MM.1S (cell line): ENCODE results near the gene ZNF490.

Experiments used
- DNase-seq: peaks from one replicate; pipeline ENCODE4 v3.0.0-alpha.2; 2015
- H2AFZ ChIP-seq: fragments of 300-600 bp; sonication (generic); 2 replicates; pipeline ENCODE4 v1.6.0; 2016; ENCODE audit warnings: antibody characterized with exemption, low read length
- H3F3A ChIP-seq: fragments of 300-600 bp; sonication (generic); 2 replicates; pipeline ENCODE4 v1.6.1; 2016; ENCODE audit warnings: mild to moderate bottlenecking, antibody characterized with exemption, low read length, moderate library complexity, mixed read lengths; ENCODE audit not compliant: insufficient read depth
- H3K27ac ChIP-seq: fragments of 300-600 bp; sonication (generic); 2 replicates; pipeline ENCODE4 v1.5.1; 2016; ENCODE audit warnings: mild to moderate bottlenecking, low read length
- H3K27me3 ChIP-seq: fragments of 300-600 bp; sonication (generic); replicated peaks from 2 replicates; pipeline ENCODE4 v1.6.0; 2016; ENCODE audit warnings: low read length; ENCODE audit not compliant: insufficient read depth
- H3K36me3 ChIP-seq: fragments of 300-600 bp; sonication (generic); replicated peaks from 2 replicates; pipeline ENCODE4 v1.6.1; 2016; ENCODE audit warnings: mild to moderate bottlenecking, low read length, mixed read lengths; ENCODE audit not compliant: insufficient read depth
- H3K4me1 ChIP-seq: fragments of 300-600 bp; sonication (generic); 2 replicates; pipeline ENCODE4 v1.6.1; 2016; ENCODE audit warnings: low read length, mixed read lengths
- H3K4me2 ChIP-seq: fragments of 300-600 bp; sonication (generic); 2 replicates; pipeline ENCODE4 v1.6.0; 2016; ENCODE audit warnings: low read depth, low read length
- H3K4me3 ChIP-seq: fragments of 300-600 bp; sonication (generic); 2 replicates; pipeline ENCODE4 v1.5.1; 2016; ENCODE audit warnings: low read length, mixed read lengths
- H3K79me2 ChIP-seq: fragments of 300-600 bp; sonication (generic); 2 replicates; pipeline ENCODE4 v1.6.1; 2016; ENCODE audit warnings: mixed run types, low read length, mixed read lengths
- H3K9ac ChIP-seq: fragments of 300-600 bp; sonication (generic); 2 replicates; pipeline ENCODE4 v1.6.1; 2016; ENCODE audit warnings: low read length, mixed read lengths
- H3K9me2 ChIP-seq: fragments of 300-600 bp; sonication (generic); replicated peaks from 2 replicates; pipeline ENCODE4 v1.6.1; 2016; ENCODE audit warnings: mild to moderate bottlenecking, low read length, mixed read lengths; ENCODE audit not compliant: insufficient read depth
- H3K9me3 ChIP-seq: fragments of 300-600 bp; sonication (generic); replicated peaks from 2 replicates; pipeline ENCODE4 v1.6.1; 2016; ENCODE audit warnings: mild to moderate bottlenecking, low read length, mixed read lengths; ENCODE audit not compliant: insufficient read depth
- H4K20me1 ChIP-seq: fragments of 300-600 bp; sonication (generic); 2 replicates; pipeline ENCODE4 v1.6.1; 2016; ENCODE audit warnings: mild to moderate bottlenecking, low read length, moderate library complexity, mixed read lengths; ENCODE audit not compliant: insufficient read depth
- CTCF ChIP-seq: fragments of 300-600 bp; sonication (generic); IDR thresholded peaks from 2 replicates; pipeline ENCODE4 v1.5.1; 2016; ENCODE audit warnings: antibody characterized with exemption, low read length, mixed read lengths
- EZH2 ChIP-seq: fragments of 300-600 bp; sonication (generic); optimal IDR thresholded peaks from 2 replicates; pipeline ENCODE3; 2017; ENCODE audit warnings: low read depth, mild to moderate bottlenecking, antibody characterized with exemption, low read length, mixed read lengths
- EZH2phosphoT487 ChIP-seq: fragments of 300-600 bp; sonication (generic); IDR thresholded peaks from 2 replicates; pipeline ENCODE4 v1.6.1; 2018; ENCODE audit warnings: antibody characterized with exemption, low read length

Gene ZNF490

GRCh38 chr19:12581100-12581499 is 29.5 kb downstream of the ZNF490 start:
- Histone ChIP-seq H3K36me3 (peaks cover 17% of the 10 kb centered on the region), H4K20me1 (no peaks in the 10 kb centered on the region), H3F3A (no peaks in the 10 kb centered on the region), H3K4me3 (no peak overlapping the region), H2AFZ (no peak overlapping the region), H3K4me2 (no peak overlapping the region), H3K27ac (no peak overlapping the region), H3K4me1 (no peaks in the 10 kb centered on the region), H3K9ac (no peak overlapping the region), H3K27me3 (no peaks in the 10 kb centered on the region), H3K9me2 (no peaks in the 10 kb centered on the region), H3K79me2 (no peaks in the 10 kb centered on the region), H3K9me3 (no peaks in the 10 kb centered on the region)
- no peak for DNase-seq
- TF ChIP-seq CTCF = no peak
- TF ChIP-seq EZH2 = no peak
- TF ChIP-seq EZH2phosphoT487 = no peak

DNA sequence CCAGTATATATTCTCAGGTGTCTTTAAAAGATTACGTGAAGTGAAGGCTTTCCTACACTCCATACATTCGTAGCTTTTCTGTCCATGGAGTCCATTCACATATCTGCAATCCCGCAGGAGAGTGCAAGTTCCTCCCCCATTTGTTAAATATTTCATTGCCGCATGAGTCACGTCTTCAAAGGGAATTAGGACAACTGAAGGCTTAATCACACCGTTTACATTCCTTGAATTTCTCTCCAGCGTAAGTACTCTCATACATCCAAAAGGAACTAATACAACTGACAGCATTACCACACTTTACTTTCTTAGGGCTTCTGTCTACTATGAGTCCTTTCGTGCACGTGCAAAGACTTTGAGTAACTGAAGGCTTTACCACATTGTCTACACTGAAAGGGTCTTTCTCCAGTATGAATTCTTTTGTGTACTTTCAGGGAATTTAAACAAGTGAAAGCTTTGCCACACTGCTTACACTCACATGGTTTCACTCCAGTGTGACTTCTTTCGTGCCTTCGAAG is 30.4 kb downstream of the ZNF490 start:
- Histone ChIP-seq H3K4me3 (no peak overlapping the region), H3K9ac (no peak overlapping the region), H3F3A (no peaks in the 10 kb centered on the region), H3K27me3 (no peaks in the 10 kb centered on the region), H3K9me2 (no peaks in the 10 kb centered on the region), H3K4me2 (no peak overlapping the region), H2AFZ (no peak overlapping the region), H3K4me1 (0 out of 2 replicates have a peak, but pooled peaks cover 2% of the 10 kb centered on the region), H3K27ac (no peak overlapping the region), H3K79me2 (no peaks in the 10 kb centered on the region), H4K20me1 (no peaks in the 10 kb centered on the region), H3K36me3 (peaks cover 17% of the 10 kb centered on the region), H3K9me3 (no peaks in the 10 kb centered on the region)
- TF ChIP-seq EZH2 = no peak
- TF ChIP-seq EZH2phosphoT487 = no peak
- no peak for TF ChIP-seq CTCF
- DNase-seq = no peak

GRCh38 chr19:12578641-12579040 is 32.0 kb downstream of the ZNF490 start:
- H3K4me1 ChIP-seq = peaks cover 9% of the 10 kb centered on the region; the same call in 1 of the 2 replicates
- H3K9ac ChIP-seq = no peak overlapping the region
- TF ChIP-seq EZH2 = no peak
- TF ChIP-seq EZH2phosphoT487 = no peak
- TF ChIP-seq CTCF = no peak
- H3F3A ChIP-seq = no peaks in the 10 kb centered on the region
- H3K27me3 ChIP-seq = no peaks in the 10 kb centered on the region
- no peak overlapping the region for H3K27ac ChIP-seq
- no peaks in the 10 kb centered on the region for H3K9me2 ChIP-seq
- H3K4me2 ChIP-seq = no peak overlapping the region
- H4K20me1 ChIP-seq = no peaks in the 10 kb centered on the region
- H3K9me3 ChIP-seq = no peaks in the 10 kb centered on the region
- no peak overlapping the region for H3K4me3 ChIP-seq
- DNase-seq = no peak
- peaks cover 17% of the 10 kb centered on the region for H3K36me3 ChIP-seq
- H2AFZ ChIP-seq = no peak overlapping the region
- H3K79me2 ChIP-seq = no peaks in the 10 kb centered on the region
